A549 (cell line): ENCODE measurements around the gene XDH. TPM values are rescaled to one million over a fixed set of nuclear protein-coding genes. Genes with fewer than 3 reads are reported as not detected.
A peak's percentile ranks its signal among the peaks of the same experiment; 100 is the strongest.

Experiments
- ATAC-seq, 2 experiments: fragments of 200-7000 bp in 1 of 2; fragments of >200 bp in 1 of 2; cut with Nextera tagmentation in 1 of 2; cut with Tn5 transposase in 1 of 2; 3 replicates each; pipeline versions ENCODE4 v1.8.0 to v1.9.1; 2018 to 2020; ENCODE audit warnings: mild to moderate bottlenecking in 1 of 2, moderate library complexity in 1 of 2
- CTCF ChIA-PET: fragments of 300-600 bp; sonication (Branson Sonifier 250); formaldehyde crosslinking; extraction: SDS; loops from one replicate; lab custom pipeline; 2021; ENCODE audit warnings: antibody characterized with exemption, inconsistent platforms; lab: Yijun Ruan, JAX
- POLR2A ChIA-PET: fragments of 350-600 bp; formaldehyde crosslinking; extraction: SDS; loops from one replicate; lab custom pipeline; 2021; ENCODE audit warnings: antibody characterized with exemption, inconsistent platforms; lab: Yijun Ruan, JAX
- DNase-seq, 2 experiments: peaks; one replicate each; pipeline versions ENCODE4 v3.0.0 to v3.0.0-alpha.2; 2011 to 2016; ENCODE audit warnings: low read depth in 1 of 2, low spot score in 1 of 2
- FAIRE-seq: peaks from 2 replicates; lab custom pipeline; 2011; peaks lifted over from hg19 to GRCh38; lab: Jason Lieb, UNC
- H3K27ac ChIP-seq, 2 experiments: fragments of >200 bp; sonication (Bioruptor Twin); formaldehyde crosslinking; 3 replicates each; pipeline ENCODE4 v1.5.1; 2016 to 2017
- H3K4me1 ChIP-seq: fragments of >200 bp; sonication (Bioruptor Twin); formaldehyde crosslinking; 3 replicates; pipeline ENCODE4 v1.6.1; 2016
- H3K4me2 ChIP-seq: fragments of >200 bp; sonication (Bioruptor Twin); formaldehyde crosslinking; 3 replicates; pipeline ENCODE4 v1.6.1; 2016
- H3K4me3 ChIP-seq: fragments of >200 bp; sonication (Bioruptor Twin); formaldehyde crosslinking; 3 replicates; pipeline ENCODE4 v1.5.1; 2016
- H3K9me3 ChIP-seq: fragments of >200 bp; sonication (Bioruptor Twin); formaldehyde crosslinking; 3 replicates; pipeline ENCODE4 v1.6.1; 2016
- BHLHE40 ChIP-seq: IDR thresholded peaks from 2 replicates; pipeline ENCODE4 v1.6.1; 2012; ENCODE audit warnings: low read depth, low read length, inconsistent platforms
- CEBPB ChIP-seq, 2 experiments: fragments of >200 bp in 1 of 2; sonication (Bioruptor Twin) in 1 of 2; formaldehyde crosslinking in 1 of 2; IDR thresholded peaks; 2 replicates each; pipeline ENCODE4 v1.6.1; 2012 to 2016
- CHD2 ChIP-seq: fragments of 150-350 bp; IDR thresholded peaks from 2 replicates; pipeline ENCODE4 v1.6.1; 2014; ENCODE audit warnings: low read length; ENCODE audit not compliant: partially characterized antibody
- CHD4 ChIP-seq: fragments of 200-600 bp; sonication (generic); IDR thresholded peaks from 2 replicates; pipeline ENCODE4 v1.6.1; 2016; ENCODE audit warnings: antibody characterized with exemption, mild to moderate bottlenecking, borderline replicate concordance
- EHF ChIP-seq: fragments of 250-450 bp; sonication (Bioruptor Pico); IDR thresholded peaks from 2 replicates; pipeline ENCODE4 v1.5.0; 2020; ENCODE audit warnings: mild to moderate bottlenecking
- EHMT2 ChIP-seq: fragments of 200-600 bp; sonication (generic); IDR thresholded peaks from 2 replicates; pipeline ENCODE4 v1.6.1; 2016; ENCODE audit warnings: antibody characterized with exemption, low read depth, mild to moderate bottlenecking, moderate library complexity
- FOSB ChIP-seq: fragments of 250-450 bp; sonication (Bioruptor Pico); IDR thresholded peaks from 2 replicates; pipeline ENCODE4 v1.5.0; 2020; ENCODE audit warnings: mild to moderate bottlenecking, moderate library complexity
- HEYL ChIP-seq: fragments of 250-450 bp; sonication (Bioruptor Pico); IDR thresholded peaks from 2 replicates; pipeline ENCODE4 v1.8.0; 2021; ENCODE audit warnings: mild to moderate bottlenecking, moderate library complexity
- HOXB13 ChIP-seq: fragments of 250-450 bp; sonication (Bioruptor Pico); IDR thresholded peaks from 2 replicates; pipeline ENCODE4 v1.5.0; 2020; ENCODE audit warnings: low read depth, mild to moderate bottlenecking, moderate library complexity
- JUN ChIP-seq, 2 experiments: fragments of >200 bp; sonication (Bioruptor Twin); formaldehyde crosslinking; IDR thresholded peaks; 2 replicates in 1 of 2; 3 replicates in 1 of 2; pipeline ENCODE4 v1.6.1; 2016 to 2017
- MAFK ChIP-seq: fragments of 450-650 bp; IDR thresholded peaks from 2 replicates; pipeline ENCODE4 v1.6.1; 2014; ENCODE audit not compliant: partially characterized antibody
- NR3C1 ChIP-seq: fragments of >200 bp; sonication (Bioruptor Twin); formaldehyde crosslinking; IDR thresholded peaks from 3 replicates; pipeline ENCODE4 v1.6.1; 2017
- POLR2A ChIP-seq: IDR thresholded peaks from 2 replicates; pipeline ENCODE4 v1.6.1; 2012; ENCODE audit warnings: mild to moderate bottlenecking, low read length
- POLR2AphosphoS2 ChIP-seq: conservative IDR thresholded peaks from 2 replicates; pipeline ENCODE4 v1.6.1; 2012; ENCODE audit warnings: low read length, improper control_type of control experiment, inconsistent platforms
- RARB ChIP-seq: fragments of 250-450 bp; sonication (Bioruptor Pico); IDR thresholded peaks from 2 replicates; pipeline ENCODE4 v1.8.0; 2021; ENCODE audit warnings: mild to moderate bottlenecking, moderate library complexity
- RNF2 ChIP-seq: fragments of 200-600 bp; sonication (generic); IDR thresholded peaks from 2 replicates; pipeline ENCODE4 v1.6.1; 2016; ENCODE audit warnings: low read depth, mild to moderate bottlenecking, antibody characterized with exemption, moderate library complexity, borderline replicate concordance
- SREBF2 ChIP-seq: fragments of 450-650 bp; IDR thresholded peaks from 2 replicates; pipeline ENCODE4 v1.6.1; 2014; ENCODE audit warnings: mild to moderate bottlenecking, moderate library complexity
- TP53 ChIP-seq: fragments of 250-450 bp; sonication (Bioruptor Pico); IDR thresholded peaks from 2 replicates; pipeline ENCODE4 v1.5.0; 2021; ENCODE audit warnings: mild to moderate bottlenecking, moderate library complexity
- USF2 ChIP-seq: fragments of 450-650 bp; IDR thresholded peaks from 2 replicates; pipeline ENCODE4 v1.6.1; 2014; ENCODE audit warnings: antibody characterized with exemption
- ZC3H11A ChIP-seq: fragments of 450-650 bp; IDR thresholded peaks from 2 replicates; pipeline ENCODE4 v1.6.1; 2014; ENCODE audit warnings: antibody characterized with exemption, mild to moderate bottlenecking
- ZFP36 ChIP-seq: fragments of 450-650 bp; IDR thresholded peaks from 2 replicates; pipeline ENCODE4 v1.6.1; 2014; ENCODE audit warnings: borderline replicate concordance; ENCODE audit not compliant: partially characterized antibody
- ZSCAN20 ChIP-seq: fragments of 250-450 bp; sonication (Bioruptor Pico); IDR thresholded peaks from 2 replicates; pipeline ENCODE4 v1.8.0; 2022; ENCODE audit warnings: mild to moderate bottlenecking, moderate library complexity
- WGBS: methylation state at CpG from one replicate; pipeline ENCODE4 v1.1.6; 2017; ENCODE audit errors: missing lambda C conversion rate; 5-methylcytosine and 5-hydroxymethylcytosine counted together
- polyA plus RNA-seq, 4 experiments: library from polyadenylated mRNA; depleted of rRNA in 3 of 4; stranded (reverse); fragments of >200 nt; fragmentation: RNase III in 1 of 4; extraction: RNeasy Plus Mini Kit Qiagen cat#74134 plus additional on column Dnase treatment in 1 of 4; gene quantifications; 2 replicates in 3 of 4; 3 replicates in 1 of 4; pipeline ENCODE4 v1.2.3, GENCODE V29; 2011 to 2017
- TF ChIP-seq, protein P1 (sequence below): IDR thresholded peaks from 2 replicates; pipeline ENCODE4 v1.6.1; 2012
- TF ChIP-seq, protein P2 (sequence below): fragments of >200 bp; sonication (Bioruptor Twin); formaldehyde crosslinking; IDR thresholded peaks from 2 replicates; pipeline ENCODE4 v1.6.1; 2016
- TF ChIP-seq, protein P3 (sequence below): IDR thresholded peaks from 2 replicates; pipeline ENCODE4 v1.6.1; 2012; ENCODE audit warnings: low read depth, borderline replicate concordance
- TF ChIP-seq, protein P4 (sequence below): fragments of 250-450 bp; sonication (Bioruptor Pico); IDR thresholded peaks from 2 replicates; pipeline ENCODE4 v1.5.0; 2021; ENCODE audit warnings: mild to moderate bottlenecking, moderate library complexity, borderline replicate concordance

Gene XDH
- polyA plus RNA-seq, 2 of the 4 experiments (the other 2 are of a cell fraction) = 0.71 to 1.1 TPM

- no peak overlapping the region for H3K4me2 ChIP-seq
- no peak for FAIRE-seq
- no peak for DNase-seq
- H3K27ac ChIP-seq = no peak overlapping the region
- H3K4me1 ChIP-seq = peaks cover 9% of the 10 kb centered on the region; the same call in 2 of the 3 replicates
- TF ChIP-seq JUN (IDR thresholded peaks at IDR 0.05) (no peak), CHD2 (no peak), RNF2 (no peak), TP53 (CRISPR knock-in tag) (no peak)
- TF ChIP-seq, protein P1, sequence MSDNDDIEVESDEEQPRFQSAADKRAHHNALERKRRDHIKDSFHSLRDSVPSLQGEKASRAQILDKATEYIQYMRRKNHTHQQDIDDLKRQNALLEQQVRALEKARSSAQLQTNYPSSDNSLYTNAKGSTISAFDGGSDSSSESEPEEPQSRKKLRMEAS = no peak
- CTCF ChIA-PET = interaction anchor here (0.9 to 7.2 kb wide), 9 partner anchors 9 to 616 kb away, joined by 3 to 92 read pairs (median 3); partner anchors contain the start of genes EHD3 and GALNT14
- POLR2A ChIA-PET = no interaction called here
- H3K9me3 ChIP-seq = no peaks in the 10 kb centered on the region
- H3K4me3 ChIP-seq = no peak overlapping the region
- WGBS = 12% methylated on average over 2 of the region's 2 CpGs
- ATAC-seq = no peak
Measured at GRCh38 chr2:31329081-31329625, 85.4 kb downstream of the XDH start.

- POLR2A ChIA-PET = no interaction called here
- TF ChIP-seq ZC3H11A (no peak), POLR2A (no peak), NR3C1 (no peak), CHD4 (no peak), BHLHE40 (no peak), HEYL (no peak), EHMT2 (no peak), CHD2 (no peak), MAFK (no peak), SREBF2 (no peak), ZFP36 (no peak), POLR2AphosphoS2 (no peak), RARB (no peak), USF2 (no peak), HOXB13 (no peak), FOSB (CRISPR knock-in tag) (no peak), ZSCAN20 (CRISPR knock-in tag) (no peak)
- TF ChIP-seq, protein P2, sequence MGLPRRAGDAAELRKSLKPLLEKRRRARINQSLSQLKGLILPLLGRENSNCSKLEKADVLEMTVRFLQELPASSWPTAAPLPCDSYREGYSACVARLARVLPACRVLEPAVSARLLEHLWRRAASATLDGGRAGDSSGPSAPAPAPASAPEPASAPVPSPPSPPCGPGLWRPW = no peak
- TF ChIP-seq, protein P3, sequence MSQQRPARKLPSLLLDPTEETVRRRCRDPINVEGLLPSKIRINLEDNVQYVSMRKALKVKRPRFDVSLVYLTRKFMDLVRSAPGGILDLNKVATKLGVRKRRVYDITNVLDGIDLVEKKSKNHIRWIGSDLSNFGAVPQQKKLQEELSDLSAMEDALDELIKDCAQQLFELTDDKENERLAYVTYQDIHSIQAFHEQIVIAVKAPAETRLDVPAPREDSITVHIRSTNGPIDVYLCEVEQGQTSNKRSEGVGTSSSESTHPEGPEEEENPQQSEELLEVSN = no peak
- Histone ChIP-seq H3K4me1 (peaks cover 13% of the 10 kb centered on the region; the same call in 2 of the 3 replicates), H3K4me3 (no peak overlapping the region), H3K4me2 (no peak overlapping the region), H3K27ac (no peak overlapping the region), H3K9me3 (no peaks in the 10 kb centered on the region)
- no peak for DNase-seq
- FAIRE-seq = no peak
- ATAC-seq = no peak
- CTCF ChIA-PET = interaction anchor here (1.2 to 7.2 kb wide), 3 partner anchors 38 to 615 kb away, joined by 3 to 92 read pairs (median 4); no protein-coding TSS in a partner anchor
Measured at GRCh38 chr2:31328026-31328425, 86.5 kb downstream of the XDH start.

DNA sequence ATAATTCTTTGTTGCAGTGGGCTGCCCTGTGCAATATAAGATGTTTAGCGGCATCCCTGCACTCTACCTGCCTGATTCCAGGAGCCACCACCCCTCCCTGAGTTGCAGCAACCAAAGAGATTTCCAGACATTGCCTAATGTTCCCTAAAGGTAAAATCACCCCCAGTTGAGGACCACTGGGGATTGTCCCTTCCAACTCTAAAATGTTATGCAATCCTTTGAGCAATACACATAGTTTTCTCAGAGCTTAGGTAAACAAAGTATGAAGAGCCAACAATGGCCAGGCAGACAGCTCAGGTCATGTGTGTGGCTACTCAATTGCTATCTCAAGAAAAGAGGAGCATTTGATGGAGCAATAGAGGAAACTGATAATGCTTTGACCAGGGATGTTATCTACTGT, 87.0 kb downstream of the XDH start:
- Histone ChIP-seq H3K4me2 (no peak overlapping the region), H3K9me3 (no peaks in the 10 kb centered on the region), H3K4me3 (no peak overlapping the region), H3K27ac (no peak overlapping the region), H3K4me1 (peaks cover 13% of the 10 kb centered on the region; the same call in 2 of the 3 replicates)
- WGBS = 40% methylated on average over 1 of the region's 1 CpG
- POLR2A ChIA-PET = no interaction called here
- ATAC-seq = no peak
- no peak for TF ChIP-seq ZC3H11A
- TF ChIP-seq, protein P4, sequence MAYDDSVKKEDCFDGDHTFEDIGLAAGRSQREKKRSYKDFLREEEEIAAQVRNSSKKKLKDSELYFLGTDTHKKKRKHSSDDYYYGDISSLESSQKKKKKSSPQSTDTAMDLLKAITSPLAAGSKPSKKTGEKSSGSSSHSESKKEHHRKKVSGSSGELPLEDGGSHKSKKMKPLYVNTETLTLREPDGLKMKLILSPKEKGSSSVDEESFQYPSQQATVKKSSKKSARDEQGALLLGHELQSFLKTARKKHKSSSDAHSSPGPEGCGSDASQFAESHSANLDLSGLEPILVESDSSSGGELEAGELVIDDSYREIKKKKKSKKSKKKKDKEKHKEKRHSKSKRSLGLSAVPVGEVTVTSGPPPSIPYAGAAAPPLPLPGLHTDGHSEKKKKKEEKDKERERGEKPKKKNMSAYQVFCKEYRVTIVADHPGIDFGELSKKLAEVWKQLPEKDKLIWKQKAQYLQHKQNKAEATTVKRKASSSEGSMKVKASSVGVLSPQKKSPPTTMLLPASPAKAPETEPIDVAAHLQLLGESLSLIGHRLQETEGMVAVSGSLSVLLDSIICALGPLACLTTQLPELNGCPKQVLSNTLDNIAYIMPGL (CRISPR knock-in tag) = no peak
- no peak for TF ChIP-seq EHF (CRISPR knock-in tag)
- TF ChIP-seq CEBPB (IDR thresholded peaks at IDR 0.05) = peak; percentile 42 to 49; a peak in 2 of 4 replicates
- no peak for FAIRE-seq
- CTCF ChIA-PET = interaction anchor here (1.2 to 1.7 kb wide), 2 partner anchors 38 to 85 kb away, joined by 3 to 4 read pairs; no protein-coding TSS in a partner anchor
- DNase-seq = no peak
